ENCODE data around the gene CD74.

The CD74 gene

GRCh38 chr5:150364004-150364403 is 48.7 kb downstream of the CD74 start:
- DNase-seq (ENCODE audit: low read depth): no peak

GRCh38 chr5:150363185-150363584 is 49.5 kb downstream of the CD74 start:
- DNase-seq (ENCODE audit: low read depth): no peak

- DNase-seq (ENCODE audit: low read depth): no peak
These were observed 51.4 kb downstream of the CD74 start for GRCh38 chr5:150361301-150361700.

- no peak for DNase-seq (ENCODE audit: low read depth)
These were observed 54.2 kb downstream of the CD74 start for GRCh38 chr5:150358261-150359095.

- DNase-seq (ENCODE audit: low read depth): peak; percentile 95
These were observed 55.1 kb downstream of the CD74 start, which contains the start of gene TCOF1 for GRCh38 chr5:150357326-150358260. Gene TCOF1 (plus strand): TSS chr5:150357697. CDS start chr5:150357747, 50 bp downstream.

GRCh38 chr5:150356575-150357294 is 56.0 kb downstream of the CD74 start:
- DNase-seq (ENCODE audit: low read depth): no peak

GRCh38 chr5:150355791-150356190 is 56.9 kb downstream of the CD74 start:
- no peak for DNase-seq (ENCODE audit: low read depth)

- DNase-seq (ENCODE audit: low read depth): no peak
These were observed 59.6 kb downstream of the CD74 start for GRCh38 chr5:150353032-150353675.

GRCh38 chr5:150352244-150353031 is 60.3 kb downstream of the CD74 start:
- DNase-seq (ENCODE audit: low read depth): no peak
